Renal cortical epithelial cell (primary cell): Measurements from ENCODE around the gene OSBPL5. TPM values are rescaled to one million over a fixed set of nuclear protein-coding genes. Genes with fewer than 3 reads are reported as not detected.
"Not testable (repeated sequence)": the region's sequence is repeated elsewhere in the genome, so short reads cannot be mapped to it uniquely, and the experiment has no call there.

Experiments
- DNase-seq: peaks from one replicate; pipeline ENCODE4 v3.0.0-alpha.2; 2011; ENCODE audit warnings: low read depth
- total RNA-seq: library from RNA; depleted of rRNA; stranded (reverse); fragments of >200 nt; gene quantifications from 2 replicates; pipeline ENCODE4 v1.2.3, GENCODE V29; 2014

OSBPL5 gene
- total RNA-seq, 1 donor from 2014 or later, result 21.3 TPM

GRCh38 chr11:3121931-3122774 lies 43.0 kb downstream of the OSBPL5 start:
- DNase-seq, result no peak

- DNase-seq, result no peak
These were observed 43.7 kb downstream of the OSBPL5 start for GRCh38 chr11:3121416-3121815.

- DNase-seq, result no peak
These were observed 44.9 kb downstream of the OSBPL5 start for GRCh38 chr11:3120071-3120792.

GRCh38 chr11:3119141-3119821 lies 45.8 kb downstream of the OSBPL5 start:
- no peak for DNase-seq

GRCh38 chr11:3115321-3115720 lies 49.8 kb downstream of the OSBPL5 start:
- DNase-seq, result peak; percentile 41

GRCh38 chr11:3113661-3114060 lies 51.4 kb downstream of the OSBPL5 start:
- DNase-seq, result not testable (repeated sequence)

- peak; percentile 75 for DNase-seq
These were observed 53.0 kb downstream of the OSBPL5 start for GRCh38 chr11:3111919-3112690.

GRCh38 chr11:3111466-3111865 lies 53.6 kb downstream of the OSBPL5 start:
- DNase-seq, result no peak

- no peak for DNase-seq
These were observed 55.0 kb downstream of the OSBPL5 start for GRCh38 chr11:3109921-3110706.

GRCh38 chr11:3109434-3109833 lies 55.7 kb downstream of the OSBPL5 start:
- no peak for DNase-seq

GRCh38 chr11:3108183-3108721 lies 56.9 kb downstream of the OSBPL5 start:
- DNase-seq, result no peak

GRCh38 chr11:3107608-3108182 lies 57.4 kb downstream of the OSBPL5 start:
- no peak for DNase-seq

GRCh38 chr11:3106736-3107524 lies 58.2 kb downstream of the OSBPL5 start:
- DNase-seq, result no peak

GRCh38 chr11:3105791-3106735 lies 59.0 kb downstream of the OSBPL5 start:
- no peak for DNase-seq

- DNase-seq, result no peak
These were observed 59.9 kb downstream of the OSBPL5 start for GRCh38 chr11:3104961-3105790.

GRCh38 chr11:3104051-3104714 lies 60.9 kb downstream of the OSBPL5 start:
- no peak for DNase-seq

- DNase-seq, result no peak
These were observed 62.0 kb downstream of the OSBPL5 start for GRCh38 chr11:3103076-3103475.
